ENCODE measurements around the gene SPINK1.
"Not testable (repeated sequence)": the region's sequence is repeated elsewhere in the genome, so short reads cannot be mapped to it uniquely, and the experiment has no call there.

SPINK1 gene

GRCh38 chr5:147805030-147805454 lies 26.4 kb downstream of the SPINK1 start:
- DNase-seq (ENCODE audit: low read depth), result no peak
- no peak overlapping the region for H3K4me3 ChIP-seq (ENCODE audit: control insufficient read depth, low read depth, low read length)
- TF ChIP-seq CTCF (conservative IDR thresholded peaks at IDR 0.05; ENCODE audit: control insufficient read depth, insufficient read depth, low read depth, low read length), result no peak

- no peak overlapping the region for H3K4me3 ChIP-seq (ENCODE audit: control insufficient read depth, low read depth, low read length)
- no peak for TF ChIP-seq CTCF (conservative IDR thresholded peaks at IDR 0.05; ENCODE audit: control insufficient read depth, insufficient read depth, low read depth, low read length)
- no peak for DNase-seq (ENCODE audit: low read depth)
Observed at GRCh38 chr5:147804334-147804733, 27.1 kb downstream of the SPINK1 start.

GRCh38 chr5:147803926-147804325 lies 27.5 kb downstream of the SPINK1 start:
- H3K4me3 ChIP-seq (ENCODE audit: control insufficient read depth, low read depth, low read length), result no peak overlapping the region
- no peak for DNase-seq (ENCODE audit: low read depth)
- no peak for TF ChIP-seq CTCF (conservative IDR thresholded peaks at IDR 0.05; ENCODE audit: control insufficient read depth, insufficient read depth, low read depth, low read length)

- DNase-seq (ENCODE audit: low read depth); H3K4me3 ChIP-seq (ENCODE audit: control insufficient read depth, low read depth, low read length): not testable (repeated sequence)
Observed at GRCh38 chr5:147803161-147803560, 28.3 kb downstream of the SPINK1 start.

GRCh38 chr5:147801461-147801860 lies 30.0 kb downstream of the SPINK1 start:
- no peak for TF ChIP-seq CTCF (conservative IDR thresholded peaks at IDR 0.05; ENCODE audit: control insufficient read depth, insufficient read depth, low read depth, low read length)
- no peak for DNase-seq (ENCODE audit: low read depth)
- H3K4me3 ChIP-seq (ENCODE audit: control insufficient read depth, low read depth, low read length), result no peak overlapping the region

- TF ChIP-seq CTCF (conservative IDR thresholded peaks at IDR 0.05; ENCODE audit: control insufficient read depth, insufficient read depth, low read depth, low read length), result no peak
- H3K4me3 ChIP-seq (ENCODE audit: control insufficient read depth, low read depth, low read length), result no peak overlapping the region
- no peak for DNase-seq (ENCODE audit: low read depth)
Observed at GRCh38 chr5:147800491-147800890, 31.0 kb downstream of the SPINK1 start.

GRCh38 chr5:147796556-147797308 lies 34.7 kb downstream of the SPINK1 start:
- no peak for TF ChIP-seq CTCF (conservative IDR thresholded peaks at IDR 0.05; ENCODE audit: control insufficient read depth, insufficient read depth, low read depth, low read length)
- no peak overlapping the region for H3K4me3 ChIP-seq (ENCODE audit: control insufficient read depth, low read depth, low read length)
- DNase-seq (ENCODE audit: low read depth), result no peak

Data from fibroblast of mammary gland (primary cell).